Measurements from ENCODE around the gene SOX5. TPM values are rescaled to one million over a fixed set of nuclear protein-coding genes. Genes with fewer than 3 reads are reported as not detected.

Gene SOX5
- total RNA-seq, 3 donors from 2014 or later (not counting 1 experiment from before 2014, with no cell fraction given): 0.80 to 0.95 TPM; not detected in 1

- Histone ChIP-seq H3K4me3 (ENCODE audit: low read length) (no peak overlapping the region), H3K36me3 (ENCODE audit: control insufficient read depth, insufficient read depth, low read length) (no peaks in the 10 kb centered on the region), H3K4me1 (ENCODE audit: control insufficient read depth, insufficient read depth, low read length) (no peaks in the 10 kb centered on the region), H3K27me3 (ENCODE audit: control insufficient read depth, insufficient read depth, low read length) (no peaks in the 10 kb centered on the region), H3K27ac (ENCODE audit: low read length) (no peak overlapping the region), H3K9me3 (ENCODE audit: control insufficient read depth, insufficient read depth, low read length) (peaks cover 4% of the 10 kb centered on the region)
- Mint-ChIP-seq H3K27ac (no peak overlapping the region), H3K9me3 (peaks cover 9 to 10% of the 10 kb centered on the region in 2 donors), H3K4me1 (no peaks in the 10 kb centered on the region), H3K4me3 (no peak overlapping the region), H3K27me3 (ENCODE audit: low read depth in 2 of 2) (no peaks in the 10 kb centered on the region), H3K36me3 (no peaks in the 10 kb centered on the region)
- ATAC-seq (no peak), DNase-seq (no peak)
- 80% methylated on average over 1 of the region's 1 CpG for WGBS (ENCODE audit: insufficient coverage)
- intact Hi-C loops (cut with micrococcal nuclease): no loop called here
- no peak for TF ChIP-seq CTCF (IDR thresholded peaks at IDR 0.05)
Observed at GRCh38 chr12:23751641-23752040, 197.8 kb downstream of the SOX5 start.

- no peaks in the 10 kb centered on the region for H3K36me3 Mint-ChIP-seq
- no peak overlapping the region for H3K27ac Mint-ChIP-seq
- no peaks in the 10 kb centered on the region for H3K4me1 ChIP-seq (ENCODE audit: control insufficient read depth, insufficient read depth, low read length)
- H3K9me3 ChIP-seq (ENCODE audit: control insufficient read depth, insufficient read depth, low read length): peaks cover 4% of the 10 kb centered on the region
- no peak overlapping the region for H3K4me3 Mint-ChIP-seq
- H3K4me1 Mint-ChIP-seq: no peaks in the 10 kb centered on the region
- intact Hi-C loops (cut with micrococcal nuclease): no loop called here
- no peaks in the 10 kb centered on the region for H3K27me3 ChIP-seq (ENCODE audit: control insufficient read depth, insufficient read depth, low read length)
- no peak overlapping the region for H3K4me3 ChIP-seq (ENCODE audit: low read length)
- TF ChIP-seq CTCF (IDR thresholded peaks at IDR 0.05): no peak
- DNase-seq (no peak), ATAC-seq (no peak)
- H3K27ac ChIP-seq (ENCODE audit: low read length): no peak overlapping the region
- WGBS (ENCODE audit: insufficient coverage): no CpG with 5 or more reads among the region's 3 CpGs
- no peaks in the 10 kb centered on the region for H3K27me3 Mint-ChIP-seq (ENCODE audit: low read depth in 2 of 2)
- peaks cover 9 to 12% of the 10 kb centered on the region in 2 donors for H3K9me3 Mint-ChIP-seq
- no peaks in the 10 kb centered on the region for H3K36me3 ChIP-seq (ENCODE audit: control insufficient read depth, insufficient read depth, low read length)
Observed at GRCh38 chr12:23750923-23751322, 198.5 kb downstream of the SOX5 start.

- Histone ChIP-seq H3K4me1 (ENCODE audit: control insufficient read depth, insufficient read depth, low read length) (no peaks in the 10 kb centered on the region), H3K36me3 (ENCODE audit: control insufficient read depth, insufficient read depth, low read length) (no peaks in the 10 kb centered on the region), H3K4me3 (ENCODE audit: low read length) (no peak overlapping the region), H3K9me3 (ENCODE audit: control insufficient read depth, insufficient read depth, low read length) (peaks cover 4% of the 10 kb centered on the region), H3K27me3 (ENCODE audit: control insufficient read depth, insufficient read depth, low read length) (no peaks in the 10 kb centered on the region), H3K27ac (ENCODE audit: low read length) (no peak overlapping the region)
- TF ChIP-seq CTCF (IDR thresholded peaks at IDR 0.05): no peak
- no peak for ATAC-seq
- no peak overlapping the region for H3K27ac Mint-ChIP-seq
- H3K36me3 Mint-ChIP-seq: no peaks in the 10 kb centered on the region
- intact Hi-C loops (cut with micrococcal nuclease): no loop called here
- H3K27me3 Mint-ChIP-seq (ENCODE audit: low read depth in 2 of 2): no peaks in the 10 kb centered on the region
- no peak overlapping the region for H3K4me3 Mint-ChIP-seq
- DNase-seq: no peak
- H3K9me3 Mint-ChIP-seq: peaks cover 17 to 28% of the 10 kb centered on the region in 2 donors
- no peaks in the 10 kb centered on the region for H3K4me1 Mint-ChIP-seq
- WGBS (ENCODE audit: insufficient coverage): 100% methylated on average over 2 of the region's 3 CpGs
Observed at GRCh38 chr12:23744696-23745095, 204.8 kb downstream of the SOX5 start.

- Mint-ChIP-seq H3K4me3 (no peak overlapping the region), H3K27me3 (ENCODE audit: low read depth in 2 of 2) (no peaks in the 10 kb centered on the region)
Observed at GRCh38 chr12:23742574-23742973, 206.9 kb downstream of the SOX5 start.

More at GRCh38 chr12:23742574-23742973, 206.9 kb downstream of the SOX5 start:
- ATAC-seq (no peak), DNase-seq (no peak)
- Mint-ChIP-seq H3K36me3 (no peaks in the 10 kb centered on the region), H3K27ac (no peak overlapping the region), H3K9me3 (peaks cover 24 to 36% of the 10 kb centered on the region in 2 donors), H3K4me1 (no peaks in the 10 kb centered on the region)
- peaks cover 4% of the 10 kb centered on the region for H3K9me3 ChIP-seq (ENCODE audit: control insufficient read depth, insufficient read depth, low read length)
- H3K27ac ChIP-seq (ENCODE audit: low read length): no peak overlapping the region
- H3K36me3 ChIP-seq (ENCODE audit: control insufficient read depth, insufficient read depth, low read length): no peaks in the 10 kb centered on the region
- no peak overlapping the region for H3K4me3 ChIP-seq (ENCODE audit: low read length)
- H3K4me1 ChIP-seq (ENCODE audit: control insufficient read depth, insufficient read depth, low read length): no peaks in the 10 kb centered on the region
- 100% methylated on average over 2 of the region's 3 CpGs for WGBS (ENCODE audit: insufficient coverage)
- no peaks in the 10 kb centered on the region for H3K27me3 ChIP-seq (ENCODE audit: control insufficient read depth, insufficient read depth, low read length)
- TF ChIP-seq CTCF (IDR thresholded peaks at IDR 0.05): no peak
- intact Hi-C loops (cut with micrococcal nuclease): no loop called here

Measured in natural killer cell (primary cell).